GM23338 (cell line): ENCODE data around the gene MEX3B.

Experiments
- CREB1 ChIP-seq: fragments of 250-450 bp; sonication (Bioruptor Pico); IDR thresholded peaks from 2 replicates; pipeline ENCODE4 v1.5.0; 2020; ENCODE audit warnings: low read depth, mild to moderate bottlenecking, moderate library complexity
- CTCF ChIP-seq, 2 experiments: fragments of 200-600 bp in 1 of 2; sonication (generic) in 1 of 2; conservative IDR thresholded peaks; 2 replicates each; pipeline versions ENCODE4 v1.5.1 to v1.6.1; 2016 to 2017; ENCODE audit warnings: antibody characterized with exemption in 2 of 2, low read depth in 2 of 2, mild to moderate bottlenecking in 2 of 2, moderate library complexity in 1 of 2
- EZH2 ChIP-seq: fragments of 200-600 bp; sonication (generic); IDR thresholded peaks from one replicate; pipeline ENCODE4 v1.8.0; 2017; ENCODE audit warnings: antibody characterized with exemption, mild to moderate bottlenecking, low read depth; ENCODE audit not compliant: unreplicated experiment
- EZH2phosphoT487 ChIP-seq: fragments of 200-600 bp; sonication (generic); IDR thresholded peaks from one replicate; pipeline ENCODE4 v1.8.1; 2018; ENCODE audit warnings: antibody characterized with exemption; ENCODE audit not compliant: unreplicated experiment
- JUNB ChIP-seq: IDR thresholded peaks from one replicate; pipeline ENCODE4 v1.6.1; 2016; ENCODE audit warnings: antibody characterized with exemption; ENCODE audit not compliant: unreplicated experiment
- POLR2AphosphoS5 ChIP-seq: IDR thresholded peaks from 2 replicates; pipeline ENCODE4 v1.6.1; 2016; ENCODE audit warnings: antibody characterized with exemption, low read depth
- STAT1 ChIP-seq: IDR thresholded peaks from one replicate; pipeline ENCODE4 v1.6.1; 2016; ENCODE audit warnings: antibody characterized with exemption; ENCODE audit not compliant: unreplicated experiment
- ZNF331 ChIP-seq: fragments of 250-450 bp; sonication (Bioruptor Pico); IDR thresholded peaks from 2 replicates; pipeline ENCODE4 v1.5.0; 2020; ENCODE audit warnings: low read depth, mild to moderate bottlenecking, moderate library complexity
- TF ChIP-seq, protein P1 (sequence below): IDR thresholded peaks from one replicate; pipeline ENCODE4 v1.6.1; 2018; ENCODE audit warnings: antibody characterized with exemption; ENCODE audit not compliant: unreplicated experiment

- TF ChIP-seq CTCF (conservative IDR thresholded peaks at IDR 0.05; ENCODE audit: low read depth in 2 of 2), result no peak
- no peak for TF ChIP-seq EZH2phosphoT487
- no peak for TF ChIP-seq POLR2AphosphoS5
- TF ChIP-seq, protein P1, sequence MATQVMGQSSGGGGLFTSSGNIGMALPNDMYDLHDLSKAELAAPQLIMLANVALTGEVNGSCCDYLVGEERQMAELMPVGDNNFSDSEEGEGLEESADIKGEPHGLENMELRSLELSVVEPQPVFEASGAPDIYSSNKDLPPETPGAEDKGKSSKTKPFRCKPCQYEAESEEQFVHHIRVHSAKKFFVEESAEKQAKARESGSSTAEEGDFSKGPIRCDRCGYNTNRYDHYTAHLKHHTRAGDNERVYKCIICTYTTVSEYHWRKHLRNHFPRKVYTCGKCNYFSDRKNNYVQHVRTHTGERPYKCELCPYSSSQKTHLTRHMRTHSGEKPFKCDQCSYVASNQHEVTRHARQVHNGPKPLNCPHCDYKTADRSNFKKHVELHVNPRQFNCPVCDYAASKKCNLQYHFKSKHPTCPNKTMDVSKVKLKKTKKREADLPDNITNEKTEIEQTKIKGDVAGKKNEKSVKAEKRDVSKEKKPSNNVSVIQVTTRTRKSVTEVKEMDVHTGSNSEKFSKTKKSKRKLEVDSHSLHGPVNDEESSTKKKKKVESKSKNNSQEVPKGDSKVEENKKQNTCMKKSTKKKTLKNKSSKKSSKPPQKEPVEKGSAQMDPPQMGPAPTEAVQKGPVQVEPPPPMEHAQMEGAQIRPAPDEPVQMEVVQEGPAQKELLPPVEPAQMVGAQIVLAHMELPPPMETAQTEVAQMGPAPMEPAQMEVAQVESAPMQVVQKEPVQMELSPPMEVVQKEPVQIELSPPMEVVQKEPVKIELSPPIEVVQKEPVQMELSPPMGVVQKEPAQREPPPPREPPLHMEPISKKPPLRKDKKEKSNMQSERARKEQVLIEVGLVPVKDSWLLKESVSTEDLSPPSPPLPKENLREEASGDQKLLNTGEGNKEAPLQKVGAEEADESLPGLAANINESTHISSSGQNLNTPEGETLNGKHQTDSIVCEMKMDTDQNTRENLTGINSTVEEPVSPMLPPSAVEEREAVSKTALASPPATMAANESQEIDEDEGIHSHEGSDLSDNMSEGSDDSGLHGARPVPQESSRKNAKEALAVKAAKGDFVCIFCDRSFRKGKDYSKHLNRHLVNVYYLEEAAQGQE, result no peak
- TF ChIP-seq STAT1, result no peak
- TF ChIP-seq JUNB, result no peak
- no peak for TF ChIP-seq EZH2
- no peak for TF ChIP-seq CREB1
- no peak for TF ChIP-seq ZNF331
Observed at GRCh38 chr15:82066455-82066854, 20.6 kb upstream of the MEX3B start.
